Sciatic nerve (tissue), 2 donors: ENCODE results near the gene ACTRT3. TPM values are rescaled to one million over a fixed set of nuclear protein-coding genes. Genes with fewer than 3 reads are reported as not detected.

Experiments used
- ATAC-seq: fragments of 200-7000 bp; cut with Tn5 transposase; one replicate; pipeline ENCODE4 v1.9.1; 2020; ENCODE audit warnings: mild to moderate bottlenecking, moderate library complexity
- DNase-seq: peaks from one replicate; pipeline ENCODE4 v3.0.0-alpha.2; 2020; ENCODE audit warnings: low spot score
- intact Hi-C: fragments of 100-400 bp; cut with DNase I; formaldehyde crosslinking; loops from one replicate; pipeline ENCODE4 v1.14.2; 2022
- total RNA-seq: library from RNA; stranded (reverse); fragmentation: NEBNext Ultra II Directional; extraction: Animal tissue kit (Norgen Biotek cat#: 25700); gene quantifications from one replicate; pipeline ENCODE4 v1.2.1, GENCODE V29; 2021
- donor health status: DM: no; HTN: no; CAD: no.
- donor health status: DM: no; HTN: no; CAD: no.

The ACTRT3 gene
- total RNA-seq, 1 donor from 2014 or later: 2.3 TPM

DNA sequence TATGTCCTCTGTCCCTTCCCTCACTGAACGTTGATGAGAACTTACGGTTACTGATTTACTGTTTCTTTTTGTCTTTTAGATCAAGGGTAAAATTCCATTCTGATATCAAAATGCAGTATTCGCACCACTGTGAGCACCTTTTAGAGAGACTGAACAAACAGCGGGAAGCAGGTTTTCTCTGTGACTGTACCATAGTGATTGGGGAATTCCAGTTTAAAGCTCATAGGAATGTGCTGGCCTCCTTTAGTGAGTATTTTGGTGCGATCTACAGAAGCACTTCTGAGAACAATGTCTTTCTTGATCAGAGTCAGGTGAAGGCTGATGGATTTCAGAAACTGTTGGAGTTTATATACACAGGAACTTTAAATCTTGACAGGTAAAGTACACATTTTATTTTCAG is 4.8 kb upstream of the ACTRT3 start:
- intact Hi-C loops: no loop called here
- ATAC-seq: no peak

DNA sequence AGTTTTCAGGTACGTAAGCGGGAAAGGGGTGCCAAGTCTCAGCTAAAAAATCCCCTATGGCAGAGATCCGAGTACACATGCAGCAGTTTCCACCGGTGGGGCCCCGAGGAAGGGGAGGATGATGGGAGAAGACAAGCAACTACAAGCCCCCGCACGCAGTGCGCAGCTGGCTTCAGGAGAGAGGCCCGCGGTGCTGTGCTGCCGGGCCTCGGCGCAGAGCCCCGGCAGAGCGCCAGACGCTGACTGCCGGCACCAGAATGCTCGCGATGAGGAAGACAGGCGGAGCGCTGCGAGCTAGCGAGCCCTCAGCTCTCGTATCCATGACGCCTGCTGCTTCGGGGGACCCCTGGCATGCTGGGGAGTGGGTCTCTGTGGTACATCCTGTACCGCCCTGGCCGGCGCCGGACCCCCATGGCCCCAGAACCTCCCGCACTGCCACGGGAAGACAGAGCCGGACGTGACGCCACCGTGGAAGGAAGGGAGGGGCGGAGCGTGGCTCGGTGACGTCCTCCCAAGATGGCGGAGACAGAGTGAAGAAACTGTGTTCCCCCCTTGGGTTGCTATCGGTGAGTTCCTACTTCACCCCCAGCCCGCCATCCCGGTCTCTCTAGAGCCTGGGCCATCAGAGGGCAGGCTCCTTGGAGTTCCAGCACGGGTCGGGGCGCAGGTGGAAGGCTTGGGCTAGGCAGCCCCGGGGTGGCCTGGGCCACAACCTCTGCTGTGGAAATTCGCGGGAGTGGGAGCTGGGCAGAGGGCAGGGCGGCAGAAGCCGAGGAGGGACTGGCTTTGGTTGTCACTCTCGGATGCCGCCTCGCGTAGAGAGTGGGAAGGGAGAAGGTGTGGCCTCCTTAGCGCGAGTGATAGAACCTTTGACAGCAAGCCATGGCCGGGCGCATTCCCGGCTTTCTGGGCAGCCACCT is 3.8 kb upstream of the ACTRT3 start, which contains the start of gene MYNN:
TSS of gene MYNN (plus strand) at position 500 of the 920 bp plus-strand sequence. CDS start 900 bp downstream, outside the sequence.
- DNase-seq (peak; percentile 96), ATAC-seq (peak; percentile 96)
- intact Hi-C loops: no loop called here

More for the DNA sequence above, 4.8 kb upstream of the ACTRT3 start:
- no peak for DNase-seq

GRCh38 chr3:169772305-169772896 is 3.0 kb upstream of the ACTRT3 start:
- ATAC-seq (peak; percentile 83), DNase-seq (peak; percentile 83)
- intact Hi-C loops: no loop called here

DNA sequence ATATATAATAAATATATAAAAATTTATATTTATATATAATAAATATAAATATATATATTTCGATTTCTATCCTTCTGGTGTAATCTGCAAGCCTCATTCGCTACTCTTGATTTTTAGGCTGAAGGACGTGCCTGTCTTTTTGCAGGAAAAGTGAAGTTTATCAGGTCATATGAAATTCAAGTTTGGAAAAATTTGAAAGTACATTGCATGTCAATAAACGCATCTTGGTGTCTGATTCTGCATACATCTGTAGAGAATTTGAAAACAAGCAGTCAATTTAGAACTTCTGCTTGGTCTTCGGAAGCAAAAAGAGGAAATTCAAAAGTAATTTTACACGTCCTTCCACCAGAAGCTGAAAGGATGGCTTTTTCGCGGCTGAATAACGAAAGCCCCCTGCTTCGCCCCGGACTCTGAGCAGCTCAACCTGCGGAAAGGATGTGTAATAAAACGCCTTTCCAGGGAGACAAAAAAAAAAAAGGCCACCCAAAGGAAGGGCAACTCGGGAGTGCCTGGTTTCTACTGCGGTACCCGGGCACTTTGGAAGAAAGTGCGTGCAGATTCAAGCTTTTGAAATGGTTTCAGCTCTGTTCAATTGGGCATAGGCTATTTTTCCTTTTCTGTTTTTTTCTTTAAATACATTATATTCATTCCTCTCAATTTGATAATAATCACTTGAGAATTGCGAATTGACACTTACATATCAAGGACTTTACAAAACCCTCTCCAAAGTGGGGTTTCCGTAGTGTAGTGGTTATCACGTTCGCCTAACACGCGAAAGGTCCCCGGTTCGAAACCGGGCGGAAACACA is 2.3 kb upstream of the ACTRT3 start:
- peak; percentile 69 for DNase-seq
- ATAC-seq: peak; percentile 68
- intact Hi-C loops: no loop called here

- DNase-seq (peak; percentile 96), ATAC-seq (peak; percentile 98)
- intact Hi-C loops: no loop called here
Observed at GRCh38 chr3:169764882-169765612, 4.3 kb downstream of the ACTRT3 start, which contains the start of gene TERC. TSS of gene TERC (minus strand) at chr3:169765060.

- intact Hi-C loops: no loop called here
- peak; percentile 82 for DNase-seq
- ATAC-seq: peak; percentile 71
Observed at GRCh38 chr3:169764312-169764881, 5.0 kb downstream of the ACTRT3 start.

DNA sequence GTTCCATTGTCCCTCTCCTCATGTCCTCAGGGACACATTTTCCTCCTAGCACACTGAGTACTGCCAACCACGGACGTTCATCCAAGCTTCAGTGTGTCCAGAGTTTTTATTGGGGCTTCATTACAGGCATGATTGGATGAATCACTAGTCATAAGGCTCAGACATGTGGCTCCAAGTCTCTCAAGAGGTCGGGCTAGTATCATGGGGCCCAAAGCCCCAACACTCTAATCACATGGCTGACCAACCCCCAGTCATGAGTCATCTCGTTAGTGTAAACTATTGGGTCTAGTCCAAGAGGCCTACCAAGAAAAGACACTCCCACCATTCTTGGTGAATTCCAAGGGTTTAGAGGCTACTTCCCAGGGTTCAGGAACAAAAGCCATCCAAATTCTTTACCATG is 8.9 kb downstream of the ACTRT3 start:
- DNase-seq (no peak), ATAC-seq (no peak)
- intact Hi-C loops: no loop called here

- ATAC-seq (no peak), DNase-seq (no peak)
- intact Hi-C loops: no loop called here
Observed at GRCh38 chr3:169759256-169759655, 10.1 kb downstream of the ACTRT3 start.

GRCh38 chr3:169758359-169758994 is 10.9 kb downstream of the ACTRT3 start:
- no peak for DNase-seq
- no peak for ATAC-seq
- intact Hi-C loops: no loop called here

- DNase-seq (no peak), ATAC-seq (no peak)
- intact Hi-C loops: no loop called here
Observed at GRCh38 chr3:169755488-169755887, 13.9 kb downstream of the ACTRT3 start.

DNA sequence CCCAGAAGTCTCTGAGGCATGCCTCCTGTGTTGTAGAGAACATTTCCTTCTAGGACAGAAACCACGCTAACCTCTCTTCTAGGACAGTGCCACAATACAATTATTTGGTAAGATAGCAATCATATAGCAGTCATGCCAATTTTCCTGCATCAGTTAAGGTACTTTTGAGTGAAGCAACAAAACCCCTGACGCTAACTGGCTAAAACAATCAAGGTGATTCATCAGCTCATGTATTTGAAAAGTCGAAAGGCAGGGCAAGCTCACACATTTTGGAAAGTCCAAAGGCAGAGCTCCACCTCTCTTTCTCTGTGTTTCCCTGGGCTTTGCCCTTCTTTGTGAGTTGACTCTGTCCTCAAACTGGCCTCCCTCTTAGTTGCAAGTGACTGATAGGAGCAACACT is 14.7 kb downstream of the ACTRT3 start:
- ATAC-seq (no peak), DNase-seq (no peak)
- intact Hi-C loops: no loop called here

- no peak for ATAC-seq
- intact Hi-C loops: no loop called here
- DNase-seq: no peak
Observed at GRCh38 chr3:169751875-169752274, 17.5 kb downstream of the ACTRT3 start.

- ATAC-seq: no peak
- no peak for DNase-seq
- intact Hi-C loops: no loop called here
Observed at GRCh38 chr3:169750665-169751064, 18.7 kb downstream of the ACTRT3 start.

- intact Hi-C loops: no loop called here
- ATAC-seq (no peak), DNase-seq (no peak)
Observed at GRCh38 chr3:169748670-169749069, 20.7 kb downstream of the ACTRT3 start.

GRCh38 chr3:169746924-169747323 is 22.4 kb downstream of the ACTRT3 start:
- intact Hi-C loops: no loop called here
- DNase-seq (no peak), ATAC-seq (no peak)

- DNase-seq (no peak), ATAC-seq (no peak)
- intact Hi-C loops: no loop called here
Observed at GRCh38 chr3:169744366-169745054, 24.9 kb downstream of the ACTRT3 start.

GRCh38 chr3:169739067-169739466 is 30.3 kb downstream of the ACTRT3 start:
- intact Hi-C loops: no loop called here
- no peak for ATAC-seq
- DNase-seq: no peak
